GM21737 (cell line): ENCODE results near the gene DMD.
"Not testable (repeated sequence)": the region's sequence is repeated elsewhere in the genome, so short reads cannot be mapped to it uniquely, and the experiment has no call there.

Source experiments
- ATAC-seq: cut with Tn5 transposase; IDR thresholded peaks from one replicate; pipeline ENCODE4 v1.9.1; 2021; ENCODE audit warnings: mild to moderate bottlenecking, moderate library complexity; ENCODE audit not compliant: unreplicated experiment

DMD gene

DNA sequence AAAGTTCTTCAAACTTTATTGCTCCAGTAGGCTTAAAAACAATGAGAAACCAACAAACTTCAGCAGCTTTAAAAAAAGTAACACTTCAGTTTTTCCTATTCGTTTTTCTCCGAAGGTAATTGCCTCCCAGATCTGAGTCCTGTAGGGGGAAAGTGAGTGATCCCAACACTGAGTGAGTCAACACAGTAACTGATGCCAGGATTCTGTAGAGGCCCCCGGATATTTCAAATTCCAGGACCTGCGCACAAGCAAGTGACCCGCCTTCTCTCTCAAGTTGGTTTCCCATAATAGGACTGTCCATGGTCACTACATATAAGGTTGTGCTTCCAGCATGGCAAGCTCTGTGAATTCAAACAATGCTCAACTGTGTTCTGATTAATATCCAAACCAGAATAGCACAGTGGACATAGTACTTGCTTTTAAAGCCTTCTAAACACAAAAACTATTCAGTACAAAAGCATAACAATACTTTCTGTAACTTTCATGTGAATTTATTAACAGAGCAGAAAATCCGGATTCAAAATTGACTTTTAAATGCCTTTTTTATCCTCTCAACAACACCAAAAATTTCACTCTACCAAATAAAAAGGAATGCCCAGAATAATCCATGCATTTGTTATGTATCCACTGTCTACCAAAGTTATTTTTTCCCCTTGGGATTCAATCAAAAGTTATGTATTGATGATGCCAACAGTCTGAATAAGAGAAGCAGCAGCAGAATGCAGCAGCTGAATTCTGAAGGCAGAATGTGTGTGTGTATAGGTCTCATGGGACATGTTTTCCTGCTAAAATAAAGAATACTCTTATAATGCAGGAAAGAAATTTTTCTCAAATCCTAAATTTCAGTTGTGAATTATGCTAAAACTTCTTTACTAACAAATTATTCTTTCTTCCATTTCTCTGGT is at the start of gene DMD:
DMD (minus strand) TSS at position 194 of the 905 bp plus-strand sequence. CDS start 237 bp downstream, outside the sequence.
- ATAC-seq: no peak

DNA sequence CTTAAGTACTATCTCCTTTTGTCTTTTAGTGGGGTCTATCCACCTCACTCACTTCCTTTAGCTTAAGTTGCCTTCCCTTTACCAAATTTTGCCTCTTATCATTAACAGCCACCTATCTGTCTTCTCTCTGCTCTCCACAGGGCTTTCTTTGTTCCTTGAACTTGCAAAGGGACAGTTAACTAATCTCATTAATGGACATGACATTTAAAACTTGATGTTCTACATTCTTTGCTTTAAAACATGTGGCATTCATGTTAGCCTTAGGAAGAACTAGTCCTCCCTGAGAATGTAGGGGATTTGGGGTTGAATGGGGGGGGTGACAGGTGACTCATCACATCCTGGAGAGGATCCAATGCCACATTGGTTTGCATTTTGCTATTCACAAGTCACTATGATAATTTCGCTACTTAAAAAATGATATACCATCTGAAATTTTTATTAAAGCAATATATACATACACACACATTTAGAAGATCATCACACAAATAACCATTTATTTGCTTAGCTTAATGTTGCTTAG is 41.0 kb upstream of the DMD start:
- no peak for ATAC-seq

- ATAC-seq: no peak
Measured at GRCh38 chrX:33218819-33219218, 7.5 kb upstream of the DMD start.

DNA sequence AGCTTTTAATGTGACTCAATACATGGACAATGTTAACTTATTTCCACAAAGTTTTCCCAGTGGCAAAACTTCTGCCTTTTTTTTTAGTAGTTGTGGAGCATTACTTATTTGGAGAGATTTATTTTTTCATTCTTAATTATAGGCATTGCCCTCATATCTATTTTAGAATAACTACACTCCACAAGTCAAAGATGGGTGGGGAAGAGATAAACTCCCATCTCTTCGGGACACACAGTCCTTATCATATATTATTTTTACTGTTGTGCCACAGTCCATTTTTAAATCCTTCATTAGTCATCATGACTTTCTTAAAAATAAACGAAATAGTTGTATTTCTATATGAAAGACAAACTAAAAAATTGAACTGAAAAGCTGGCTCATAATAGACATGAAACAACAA is 1.2 kb downstream of the DMD start:
- no peak for ATAC-seq

- ATAC-seq: no peak
Measured at GRCh38 chrX:33207056-33207455, 4.3 kb downstream of the DMD start.

DNA sequence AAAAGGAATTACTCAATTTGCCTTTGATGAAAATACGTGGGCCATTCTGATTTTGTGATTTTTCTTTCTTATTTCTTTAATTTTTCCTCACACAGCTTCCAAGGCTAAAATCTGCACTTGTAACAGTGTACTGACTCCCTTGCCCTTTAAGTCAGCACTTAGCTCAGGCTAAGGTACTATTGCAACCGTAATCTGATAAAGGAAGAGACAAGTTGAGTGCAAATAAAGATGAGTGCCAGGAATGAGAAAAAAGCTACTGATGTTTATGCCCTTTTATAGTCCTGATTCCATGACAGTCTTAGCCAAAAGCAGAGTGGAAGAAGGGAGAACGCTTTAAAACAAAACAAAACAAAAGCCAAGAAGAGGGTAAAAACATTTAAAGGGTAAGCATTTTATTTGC is 6.0 kb downstream of the DMD start:
- no peak for ATAC-seq

GRCh38 chrX:33204889-33205288 is 6.5 kb downstream of the DMD start:
- no peak for ATAC-seq

GRCh38 chrX:33198561-33199279 is 12.6 kb downstream of the DMD start:
- no peak for ATAC-seq

- ATAC-seq: no peak
Measured at GRCh38 chrX:33195698-33196097, 15.7 kb downstream of the DMD start.

GRCh38 chrX:33194876-33195433 is 16.4 kb downstream of the DMD start:
- ATAC-seq: no peak

DNA sequence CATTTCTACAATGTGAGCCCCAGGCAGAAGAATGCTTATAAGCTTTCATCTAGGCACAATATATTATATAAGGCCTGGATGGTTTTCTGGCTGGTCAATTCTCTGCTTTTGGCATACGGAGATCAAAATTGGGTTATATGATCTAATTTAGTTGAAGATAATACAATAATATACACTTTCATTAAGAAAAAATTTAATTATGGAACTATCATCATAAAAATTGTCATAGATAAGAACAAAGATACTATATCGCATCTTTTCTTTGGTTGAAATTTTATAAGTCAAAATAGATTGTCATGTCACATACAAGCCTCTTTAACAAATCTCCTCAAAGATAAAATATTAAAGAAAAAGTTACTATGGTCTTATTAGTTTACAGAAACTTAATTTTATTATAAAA is 17.1 kb downstream of the DMD start:
- ATAC-seq: no peak

DNA sequence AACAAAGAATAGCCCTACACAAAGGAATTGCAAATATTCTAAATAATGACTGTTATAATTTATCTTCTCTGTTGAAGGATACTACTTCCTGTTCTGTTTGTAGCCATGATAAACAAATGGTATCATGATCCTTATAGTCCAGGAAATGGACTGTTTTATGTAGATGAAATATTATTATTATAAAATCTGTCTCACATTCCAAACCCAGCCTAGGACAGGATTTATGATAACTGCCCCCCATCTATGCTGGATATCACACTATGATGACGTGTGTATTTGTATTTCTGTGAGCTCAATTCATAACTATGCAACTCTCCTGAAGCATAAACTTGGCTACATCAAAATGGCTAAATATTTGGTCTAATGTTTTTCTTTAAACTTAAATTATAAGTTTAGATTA is 21.3 kb downstream of the DMD start:
- ATAC-seq: no peak

DNA sequence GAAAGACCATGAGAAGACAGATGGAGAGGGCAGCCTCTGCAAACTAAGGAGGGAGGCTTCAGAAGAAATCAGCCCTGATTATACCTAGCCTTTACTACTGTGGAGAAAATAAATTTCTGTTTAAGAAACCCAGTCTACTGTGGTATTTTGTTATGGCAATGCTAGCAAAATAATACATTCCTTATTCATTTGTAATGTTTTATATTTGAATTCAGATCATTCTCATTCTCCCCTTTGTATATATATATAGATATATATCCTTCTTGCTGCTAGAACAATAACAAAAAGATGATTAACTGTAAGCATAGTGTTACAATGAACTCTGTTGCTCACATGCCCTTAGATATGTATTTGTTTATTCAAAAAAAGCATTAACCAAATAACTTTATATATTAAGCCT is 22.5 kb downstream of the DMD start:
- ATAC-seq: no peak

DNA sequence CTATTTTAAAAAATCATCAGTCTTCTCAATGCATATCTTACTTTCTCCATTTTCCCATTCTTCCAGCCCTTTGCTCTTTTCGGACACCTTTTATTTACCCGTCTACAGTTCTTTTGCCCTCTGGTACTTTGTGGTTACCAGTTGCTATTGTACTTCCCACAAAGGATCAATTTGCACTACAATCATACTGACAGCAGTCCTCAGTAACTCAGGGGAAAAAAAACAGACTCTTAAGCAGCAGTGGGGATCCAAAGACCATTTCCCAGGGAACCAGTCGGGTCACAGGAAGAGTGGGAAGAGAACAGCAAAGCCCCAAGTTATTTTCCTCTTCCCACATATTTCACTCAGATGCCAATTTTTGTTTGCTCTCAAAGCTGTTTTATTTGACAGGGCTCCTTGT is 23.1 kb downstream of the DMD start:
- ATAC-seq: no peak

GRCh38 chrX:33184803-33185202 is 26.5 kb downstream of the DMD start:
- ATAC-seq: not testable (repeated sequence)

DNA sequence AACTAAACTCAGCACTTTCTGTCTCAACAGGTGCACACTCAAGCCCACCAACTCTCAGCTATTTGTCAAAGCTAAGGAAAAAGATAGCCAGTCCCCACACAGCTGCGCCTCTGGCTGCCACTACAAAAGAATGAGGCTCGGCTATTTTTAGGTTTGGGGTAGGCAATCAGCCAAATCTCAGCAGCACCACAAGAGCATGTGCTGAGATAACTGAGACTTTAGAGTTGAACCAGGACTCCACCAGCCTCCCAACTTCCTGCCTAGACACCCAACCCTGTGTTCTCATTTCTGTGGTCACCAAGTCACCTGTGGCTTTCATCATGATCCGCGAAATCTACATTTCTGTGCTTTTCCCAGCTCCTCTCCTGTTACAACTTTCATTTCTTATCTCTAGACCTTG is 28.0 kb downstream of the DMD start:
- no peak for ATAC-seq

- no peak for ATAC-seq
Measured at GRCh38 chrX:33178690-33179089, 32.7 kb downstream of the DMD start.

- no peak for ATAC-seq
Measured at GRCh38 chrX:33178218-33178617, 33.1 kb downstream of the DMD start.

- ATAC-seq: no peak
Measured at GRCh38 chrX:33175201-33175600, 36.1 kb downstream of the DMD start.

GRCh38 chrX:33171041-33171440 is 40.3 kb downstream of the DMD start:
- no peak for ATAC-seq

DNA sequence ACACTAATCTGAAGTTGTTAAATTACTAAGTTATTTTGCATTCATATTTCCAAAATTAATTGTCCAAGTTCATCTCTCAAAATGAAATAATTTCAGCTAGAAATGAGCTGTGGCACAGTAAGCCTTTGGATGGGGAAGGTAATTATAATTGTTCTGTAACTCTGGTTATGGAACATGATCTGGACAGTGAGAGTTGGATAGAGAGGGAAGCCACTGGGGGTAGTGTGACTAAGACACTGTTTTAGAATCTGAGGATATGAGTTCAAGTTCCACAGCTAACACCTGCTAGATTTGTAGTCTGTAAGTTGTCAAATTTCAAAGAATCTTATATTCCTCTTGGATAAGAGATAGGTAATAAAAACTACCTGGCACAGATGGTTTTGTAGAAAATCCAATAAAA is 49.5 kb downstream of the DMD start:
- ATAC-seq: no peak

DNA sequence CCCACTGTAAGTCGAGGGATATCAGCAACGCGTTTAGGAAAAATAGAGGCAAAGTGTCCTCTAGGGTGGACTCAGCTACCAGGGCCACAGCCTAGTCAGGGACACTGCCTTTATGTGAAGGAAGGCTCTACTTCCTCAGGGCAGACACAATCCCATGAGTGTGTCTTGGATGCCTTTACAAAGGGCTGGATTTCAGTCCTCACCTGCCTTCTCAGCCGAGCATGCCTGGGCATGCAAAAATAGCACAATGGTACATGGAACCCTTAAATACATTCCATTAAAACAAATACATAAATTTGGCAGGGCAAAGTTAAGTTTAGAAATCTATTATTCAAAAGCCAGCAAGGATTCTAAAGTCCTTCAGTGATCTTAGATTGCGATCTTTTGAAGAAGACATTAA is 51.1 kb downstream of the DMD start:
- no peak for ATAC-seq
